GM10248 (cell line): ENCODE results near the gene TACC2.

Experiments
- CTCF ChIA-PET: fragments of 300-600 bp; sonication (Branson Sonifier 250); formaldehyde crosslinking; extraction: SDS; loops from one replicate; lab custom pipeline; 2021; ENCODE audit warnings: antibody characterized with exemption; lab: Yijun Ruan, JAX
- POLR2A ChIA-PET: fragments of 350-650 bp; sonication (Branson Sonifier 250); formaldehyde crosslinking; extraction: SDS; loops from one replicate; lab custom pipeline; 2020; ENCODE audit warnings: antibody characterized with exemption; lab: Yijun Ruan, JAX
- DNase-seq: peaks from one replicate; pipeline ENCODE4 v3.0.0; 2012; ENCODE audit errors: extremely low spot score
- CTCF ChIP-seq: IDR thresholded peaks from 2 replicates; pipeline ENCODE4 v1.5.1; 2012; ENCODE audit warnings: mild to moderate bottlenecking, low read depth; ENCODE audit errors: extremely low read depth, missing control alignments, control extremely low read depth

The TACC2 gene

GRCh38 chr10:122237331-122237990 is 248.5 kb downstream of the TACC2 start:
- DNase-seq, result no peak
- TF ChIP-seq CTCF, result no peak
- POLR2A ChIA-PET, result no interaction called here
- CTCF ChIA-PET, result no interaction called here

GRCh38 chr10:122239578-122240257 is 250.8 kb downstream of the TACC2 start:
- ChIA-PET POLR2A (no interaction called here), CTCF (no interaction called here)
- TF ChIP-seq CTCF, result no peak
- no peak for DNase-seq

- CTCF ChIA-PET, result no interaction called here
- POLR2A ChIA-PET, result no interaction called here
- no peak for DNase-seq
- no peak for TF ChIP-seq CTCF
Observed at GRCh38 chr10:122240401-122240800, 251.4 kb downstream of the TACC2 start.

GRCh38 chr10:122241836-122242235 is 252.9 kb downstream of the TACC2 start:
- CTCF ChIA-PET, result no interaction called here
- no peak for TF ChIP-seq CTCF
- no peak for DNase-seq
- POLR2A ChIA-PET, result no interaction called here

- no peak for DNase-seq
- CTCF ChIA-PET, result interaction anchor here (0.6 kb wide), 1 partner anchor 24 kb away, joined by 3 read pairs; no protein-coding TSS in a partner anchor
- TF ChIP-seq CTCF, result no peak
- POLR2A ChIA-PET, result no interaction called here
Observed at GRCh38 chr10:122243550-122243949, 254.6 kb downstream of the TACC2 start.

GRCh38 chr10:122244001-122244975 is 255.3 kb downstream of the TACC2 start:
- ChIA-PET POLR2A (no interaction called here), CTCF (interaction anchor here (1.5 kb wide), 1 partner anchor 19 kb away, joined by 4 read pairs; no protein-coding TSS in a partner anchor)
- no peak for DNase-seq
- TF ChIP-seq CTCF, result no peak
